A673 (cell line): ENCODE results near the gene RBM25. TPM values are rescaled to one million over a fixed set of nuclear protein-coding genes. Genes with fewer than 3 reads are reported as not detected.

Experiments
- BruUV-seq: library from RNA; stranded (reverse); fragments of 400-500 nt; replicated peaks from 2 replicates; lab custom pipeline; 2021; lab: Mats Ljungman, UMichigan
- CTCF ChIA-PET: fragments of 300-600 bp; sonication (Branson Sonifier 250); formaldehyde crosslinking; loops from one replicate; lab custom pipeline; 2022; ENCODE audit warnings: antibody characterized with exemption; lab: Charles Lee
- POLR2A ChIA-PET: fragments of 300-600 bp; sonication (Branson Sonifier 250); formaldehyde crosslinking; loops from one replicate; lab custom pipeline; 2022; ENCODE audit warnings: antibody characterized with exemption; ENCODE audit not compliant: low non-redundant PET; lab: Charles Lee
- DNase-seq: peaks from one replicate; pipeline ENCODE4 v3.0.0-alpha.2; 2015; ENCODE audit warnings: low spot score
- H3K27ac ChIP-seq: fragments of 200-600 bp; sonication (generic); 2 replicates; pipeline ENCODE4 v1.5.1; 2016; ENCODE audit warnings: mixed run types, low read depth, mild to moderate bottlenecking, mixed read lengths, antibody characterized with exemption, low read length; ENCODE audit not compliant: poor library complexity, severe bottlenecking
- H3K27me3 ChIP-seq: fragments of 200-600 bp; sonication (generic); replicated peaks from 2 replicates; pipeline ENCODE4 v1.6.1; 2017; ENCODE audit warnings: mixed run types, low read depth, mild to moderate bottlenecking, mixed read lengths, antibody characterized with exemption, low read length; ENCODE audit not compliant: insufficient read depth, poor library complexity
- H3K36me3 ChIP-seq: fragments of 200-600 bp; sonication (generic); 2 replicates; pipeline ENCODE4 v1.6.1; 2016; ENCODE audit warnings: mixed run types, mild to moderate bottlenecking, mixed read lengths, antibody characterized with exemption, low read length; ENCODE audit not compliant: insufficient read depth, poor library complexity, severe bottlenecking
- H3K4me1 ChIP-seq: fragments of 200-600 bp; sonication (generic); 2 replicates; pipeline ENCODE4 v1.6.1; 2017; ENCODE audit warnings: mixed run types, mild to moderate bottlenecking, mixed read lengths, antibody characterized with exemption, low read length; ENCODE audit not compliant: insufficient read depth, poor library complexity, severe bottlenecking
- H3K4me3 ChIP-seq: fragments of 200-600 bp; sonication (generic); 2 replicates; pipeline ENCODE4 v1.5.1; 2016; ENCODE audit warnings: low read depth, mixed run types, mild to moderate bottlenecking, mixed read lengths, low read length; ENCODE audit not compliant: poor library complexity, severe bottlenecking
- H3K9me3 ChIP-seq: fragments of 200-600 bp; sonication (generic); 2 replicates; pipeline ENCODE4 v1.6.1; 2016; ENCODE audit warnings: mixed run types, low read depth, mild to moderate bottlenecking, mixed read lengths, antibody characterized with exemption, low read length; ENCODE audit not compliant: poor library complexity, severe bottlenecking
- EZH2 ChIP-seq: fragments of 200-600 bp; sonication (generic); IDR thresholded peaks from 2 replicates; pipeline ENCODE4 v1.6.1; 2017; ENCODE audit warnings: borderline replicate concordance, low read depth, mild to moderate bottlenecking, mixed read lengths, antibody characterized with exemption, low read length; ENCODE audit not compliant: poor library complexity, severe bottlenecking
- intact Hi-C: fragments of 100-400 bp; cut with micrococcal nuclease; formaldehyde crosslinking; loops from one replicate; pipeline ENCODE4 v1.10.0; 2022; ENCODE audit not compliant: unreplicated experiment
- total RNA-seq: library from RNA; stranded (reverse); gene quantifications from 2 replicates; pipeline ENCODE4 v1.2.3, GENCODE V29; 2021
- TF ChIP-seq, protein P1 (sequence below): fragments of 300-800, 200-600 bp; sonication (generic); conservative IDR thresholded peaks from 2 replicates; pipeline ENCODE4 v1.5.1; 2017; ENCODE audit warnings: low read depth, mild to moderate bottlenecking, antibody characterized with exemption, low read length, moderate library complexity, mixed read lengths

RBM25 gene
- total RNA-seq, 1 experiment from 2014 or later: 123 TPM

DNA sequence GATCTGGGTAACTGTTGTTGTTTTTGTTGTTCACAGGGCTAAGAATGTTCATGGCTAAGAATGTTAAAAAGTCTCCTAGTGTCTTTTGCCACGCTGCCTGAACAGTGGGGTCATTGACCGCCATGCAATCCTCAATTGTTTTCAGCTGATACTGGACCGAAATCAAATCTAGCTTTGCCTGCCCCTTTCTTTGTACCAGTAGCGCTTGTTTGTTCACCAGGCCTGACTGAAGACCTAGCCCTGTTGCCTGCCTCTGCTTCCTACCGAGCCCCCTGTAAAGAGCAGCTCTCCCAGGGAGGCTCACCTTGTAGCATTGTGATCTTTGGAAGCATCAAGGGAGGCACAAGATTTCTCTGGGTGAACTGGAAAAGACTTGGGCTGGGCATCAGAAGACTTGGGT, 84.7 kb downstream of the RBM25 start:
- peak overlapping the region; percentile 9 for H3K27ac ChIP-seq
- TF ChIP-seq EZH2: no peak
- TF ChIP-seq, protein P1, sequence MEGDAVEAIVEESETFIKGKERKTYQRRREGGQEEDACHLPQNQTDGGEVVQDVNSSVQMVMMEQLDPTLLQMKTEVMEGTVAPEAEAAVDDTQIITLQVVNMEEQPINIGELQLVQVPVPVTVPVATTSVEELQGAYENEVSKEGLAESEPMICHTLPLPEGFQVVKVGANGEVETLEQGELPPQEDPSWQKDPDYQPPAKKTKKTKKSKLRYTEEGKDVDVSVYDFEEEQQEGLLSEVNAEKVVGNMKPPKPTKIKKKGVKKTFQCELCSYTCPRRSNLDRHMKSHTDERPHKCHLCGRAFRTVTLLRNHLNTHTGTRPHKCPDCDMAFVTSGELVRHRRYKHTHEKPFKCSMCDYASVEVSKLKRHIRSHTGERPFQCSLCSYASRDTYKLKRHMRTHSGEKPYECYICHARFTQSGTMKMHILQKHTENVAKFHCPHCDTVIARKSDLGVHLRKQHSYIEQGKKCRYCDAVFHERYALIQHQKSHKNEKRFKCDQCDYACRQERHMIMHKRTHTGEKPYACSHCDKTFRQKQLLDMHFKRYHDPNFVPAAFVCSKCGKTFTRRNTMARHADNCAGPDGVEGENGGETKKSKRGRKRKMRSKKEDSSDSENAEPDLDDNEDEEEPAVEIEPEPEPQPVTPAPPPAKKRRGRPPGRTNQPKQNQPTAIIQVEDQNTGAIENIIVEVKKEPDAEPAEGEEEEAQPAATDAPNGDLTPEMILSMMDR: no peak
- DNase-seq: no peak
- no peaks in the 10 kb centered on the region for H3K27me3 ChIP-seq
- POLR2A ChIA-PET: no interaction called here
- H3K36me3 ChIP-seq: no peaks in the 10 kb centered on the region
- BruUV-seq: no TSS peak
- H3K9me3 ChIP-seq: no peaks in the 10 kb centered on the region
- CTCF ChIA-PET: no interaction called here
- intact Hi-C loops: no loop called here
- H3K4me1 ChIP-seq: peaks cover 12% of the 10 kb centered on the region
- no peak overlapping the region for H3K4me3 ChIP-seq

DNA sequence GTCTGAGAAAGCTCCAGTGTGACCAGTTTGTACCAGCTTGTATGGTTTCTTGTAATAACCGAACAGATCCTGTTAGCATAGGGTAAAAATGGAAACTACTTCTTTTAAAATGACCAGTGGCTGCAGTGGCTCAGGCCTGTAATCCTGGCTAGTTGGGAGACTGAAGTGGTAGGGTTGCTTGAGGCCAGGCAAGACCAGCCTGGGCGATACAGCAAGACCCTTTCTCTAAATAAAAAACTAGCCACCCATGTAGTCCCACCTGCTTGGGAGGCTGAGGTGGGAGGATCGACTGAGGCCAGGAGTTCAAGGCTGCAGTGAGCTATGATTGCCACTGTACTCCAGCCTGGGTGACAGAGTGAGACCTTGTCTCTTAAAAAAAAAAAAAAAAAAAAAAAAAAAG, 85.3 kb downstream of the RBM25 start:
- TF ChIP-seq EZH2: no peak
- TF ChIP-seq, protein P1: no peak
- Histone ChIP-seq H3K36me3 (no peaks in the 10 kb centered on the region), H3K9me3 (no peaks in the 10 kb centered on the region), H3K27ac (no peak overlapping the region), H3K4me1 (peaks cover 12% of the 10 kb centered on the region), H3K4me3 (no peak overlapping the region), H3K27me3 (no peaks in the 10 kb centered on the region)
- ChIA-PET POLR2A (no interaction called here), CTCF (no interaction called here)
- no TSS peak for BruUV-seq
- no peak for DNase-seq
- intact Hi-C loops: no loop called here

DNA sequence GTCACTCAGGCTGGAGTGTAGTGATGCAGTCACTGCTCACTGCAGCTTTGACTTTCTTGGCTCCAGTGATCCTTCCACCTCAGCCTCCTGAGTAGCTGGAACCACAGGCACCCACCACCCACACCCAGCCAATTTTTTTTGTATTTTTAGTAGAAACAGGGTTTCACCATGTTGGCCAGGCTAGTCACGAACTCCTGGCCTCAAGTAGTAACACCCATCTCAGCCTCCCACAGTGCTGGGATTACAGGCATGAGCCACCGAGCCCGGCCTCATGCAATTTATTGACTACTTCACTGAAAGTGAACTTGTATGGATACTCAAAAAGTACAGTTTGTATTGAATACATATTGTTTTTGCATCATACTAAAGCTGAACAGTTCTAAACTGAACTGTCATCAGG, 87.0 kb downstream of the RBM25 start:
- DNase-seq: no peak
- TF ChIP-seq EZH2: no peak
- TF ChIP-seq, protein P1: no peak
- intact Hi-C loops: no loop called here
- Histone ChIP-seq H3K4me3 (no peak overlapping the region), H3K27ac (no peak overlapping the region), H3K9me3 (no peaks in the 10 kb centered on the region), H3K36me3 (peaks cover 4% of the 10 kb centered on the region), H3K27me3 (no peaks in the 10 kb centered on the region), H3K4me1 (peaks cover 12% of the 10 kb centered on the region)
- ChIA-PET CTCF (no interaction called here), POLR2A (no interaction called here)
- BruUV-seq: no TSS peak
